Activated CD4-positive, alpha-beta T cell treated with anti-CD3 and anti-CD28 coated beads, Interleukin-2, amount 10 ng/mL, durations not matched to agents 24 days and 14 days (primary cell): ENCODE data around the gene NUTM2A. TPM values are rescaled to one million over a fixed set of nuclear protein-coding genes. Genes with fewer than 3 reads are reported as not detected.
"Not testable (repeated sequence)": the region's sequence is repeated elsewhere in the genome, so short reads cannot be mapped to it uniquely, and the experiment has no call there.

Experiments used
- DNase-seq: peaks from one replicate; pipeline ENCODE4 v3.0.0; 2022
- H3K27ac Mint-ChIP-seq: one replicate; pipeline ENCODE4 v1.8.0; 2022; ENCODE audit warnings: mild to moderate bottlenecking, mixed read lengths
- H3K27me3 Mint-ChIP-seq: one replicate; pipeline ENCODE4 v1.8.0; 2022; ENCODE audit warnings: mixed read lengths
- H3K36me3 Mint-ChIP-seq: one replicate; pipeline ENCODE4 v1.8.0; 2022; ENCODE audit warnings: low read depth, mild to moderate bottlenecking, mixed read lengths
- H3K4me1 Mint-ChIP-seq: one replicate; pipeline ENCODE4 v1.8.0; 2021; ENCODE audit warnings: mixed read lengths
- H3K4me3 Mint-ChIP-seq: one replicate; pipeline ENCODE4 v1.8.0; 2022; ENCODE audit warnings: mild to moderate bottlenecking, moderate library complexity, mixed read lengths
- H3K9me3 Mint-ChIP-seq: one replicate; pipeline ENCODE4 v1.8.0; 2021; ENCODE audit warnings: mixed read lengths
- intact Hi-C: fragments of 100-400 bp; cut with micrococcal nuclease; formaldehyde crosslinking; loops from one replicate; pipeline ENCODE4 v1.15.1; 2023
- total RNA-seq: library from RNA; stranded (reverse); gene quantifications from 2 replicates; pipeline ENCODE4 v1.2.3, GENCODE V29; 2022

The NUTM2A gene
- 0.12 TPM in 1 of 2 replicates, not detected in the other for total RNA-seq

- intact Hi-C loops, H3K4me3 Mint-ChIP-seq, DNase-seq, H3K4me1 Mint-ChIP-seq, H3K27me3 Mint-ChIP-seq, H3K36me3 Mint-ChIP-seq, H3K9me3 Mint-ChIP-seq, H3K27ac Mint-ChIP-seq: not testable (repeated sequence)
Measured at GRCh38 chr10:87225148-87225547, at the start of gene NUTM2A. Gene NUTM2A, plus strand, starts transcription at chr10:87225448. Its CDS starts 383 bp downstream, at chr10:87225831.

- H3K36me3 Mint-ChIP-seq, H3K9me3 Mint-ChIP-seq, intact Hi-C loops, H3K4me3 Mint-ChIP-seq, H3K4me1 Mint-ChIP-seq, H3K27ac Mint-ChIP-seq, DNase-seq, H3K27me3 Mint-ChIP-seq: not testable (repeated sequence)
Measured at GRCh38 chr10:87177587-87177986, 47.7 kb upstream of the NUTM2A start.

- H3K4me1 Mint-ChIP-seq, H3K4me3 Mint-ChIP-seq, DNase-seq, H3K27me3 Mint-ChIP-seq, intact Hi-C loops: not testable (repeated sequence)
- peaks cover 19% of the 10 kb centered on the region for H3K9me3 Mint-ChIP-seq
- H3K27ac Mint-ChIP-seq = peak overlapping the region; percentile 9
- peaks cover 45% of the 10 kb centered on the region for H3K36me3 Mint-ChIP-seq
Measured at GRCh38 chr10:87184421-87184820, 40.8 kb upstream of the NUTM2A start.

- H3K4me1 Mint-ChIP-seq, H3K4me3 Mint-ChIP-seq, intact Hi-C loops, H3K27ac Mint-ChIP-seq, DNase-seq, H3K27me3 Mint-ChIP-seq: not testable (repeated sequence)
- Mint-ChIP-seq H3K36me3 (peaks cover 50% of the 10 kb centered on the region), H3K9me3 (peaks cover 19% of the 10 kb centered on the region)
Measured at GRCh38 chr10:87186016-87186415, 39.2 kb upstream of the NUTM2A start.

- H3K4me1 Mint-ChIP-seq, DNase-seq, H3K27ac Mint-ChIP-seq, H3K27me3 Mint-ChIP-seq, intact Hi-C loops, H3K4me3 Mint-ChIP-seq: not testable (repeated sequence)
- H3K9me3 Mint-ChIP-seq = peaks cover 19% of the 10 kb centered on the region
- peaks cover 51% of the 10 kb centered on the region for H3K36me3 Mint-ChIP-seq
Measured at GRCh38 chr10:87187573-87187972, 37.7 kb upstream of the NUTM2A start.

- H3K4me3 Mint-ChIP-seq, intact Hi-C loops, H3K27me3 Mint-ChIP-seq, H3K9me3 Mint-ChIP-seq, H3K27ac Mint-ChIP-seq, DNase-seq, H3K4me1 Mint-ChIP-seq: not testable (repeated sequence)
- H3K36me3 Mint-ChIP-seq = peaks cover 28% of the 10 kb centered on the region
Measured at GRCh38 chr10:87191841-87192240, 33.4 kb upstream of the NUTM2A start.

GRCh38 chr10:87200924-87201323 is 24.3 kb upstream of the NUTM2A start:
- intact Hi-C loops, H3K4me3 Mint-ChIP-seq, H3K27ac Mint-ChIP-seq, H3K36me3 Mint-ChIP-seq, H3K9me3 Mint-ChIP-seq, H3K27me3 Mint-ChIP-seq: not testable (repeated sequence)
- peak; percentile 76 for DNase-seq
- H3K4me1 Mint-ChIP-seq = peaks cover 12% of the 10 kb centered on the region

GRCh38 chr10:87204801-87205200 is 20.4 kb upstream of the NUTM2A start:
- H3K27me3 Mint-ChIP-seq, H3K4me3 Mint-ChIP-seq, H3K9me3 Mint-ChIP-seq, H3K36me3 Mint-ChIP-seq, intact Hi-C loops, H3K27ac Mint-ChIP-seq: not testable (repeated sequence)
- peaks cover 12% of the 10 kb centered on the region for H3K4me1 Mint-ChIP-seq
- DNase-seq = peak; percentile 71

GRCh38 chr10:87206922-87207321 is 18.3 kb upstream of the NUTM2A start:
- H3K27ac Mint-ChIP-seq, H3K27me3 Mint-ChIP-seq, H3K36me3 Mint-ChIP-seq, H3K4me3 Mint-ChIP-seq, H3K9me3 Mint-ChIP-seq, intact Hi-C loops, DNase-seq: not testable (repeated sequence)
- H3K4me1 Mint-ChIP-seq = peaks cover 13% of the 10 kb centered on the region

GRCh38 chr10:87210309-87210708 is 14.9 kb upstream of the NUTM2A start:
- H3K27me3 Mint-ChIP-seq, H3K27ac Mint-ChIP-seq, H3K36me3 Mint-ChIP-seq, H3K9me3 Mint-ChIP-seq, intact Hi-C loops, DNase-seq, H3K4me3 Mint-ChIP-seq: not testable (repeated sequence)
- H3K4me1 Mint-ChIP-seq = peaks cover 12% of the 10 kb centered on the region

GRCh38 chr10:87211848-87212247 is 13.4 kb upstream of the NUTM2A start:
- H3K27me3 Mint-ChIP-seq, H3K36me3 Mint-ChIP-seq, H3K27ac Mint-ChIP-seq, intact Hi-C loops, H3K4me3 Mint-ChIP-seq, H3K9me3 Mint-ChIP-seq, DNase-seq: not testable (repeated sequence)
- H3K4me1 Mint-ChIP-seq = peaks cover 12% of the 10 kb centered on the region

- H3K27me3 Mint-ChIP-seq, intact Hi-C loops: not testable (repeated sequence)
- H3K4me1 Mint-ChIP-seq = peaks cover 15% of the 10 kb centered on the region
Measured at GRCh38 chr10:87213150-87213765, 12.0 kb upstream of the NUTM2A start.

GRCh38 chr10:87213806-87214205 is 11.4 kb upstream of the NUTM2A start:
- H3K36me3 Mint-ChIP-seq, H3K4me3 Mint-ChIP-seq, DNase-seq, H3K27ac Mint-ChIP-seq, H3K9me3 Mint-ChIP-seq, intact Hi-C loops, H3K27me3 Mint-ChIP-seq: not testable (repeated sequence)
- peaks cover 19% of the 10 kb centered on the region for H3K4me1 Mint-ChIP-seq

More at GRCh38 chr10:87213150-87213765, 12.0 kb upstream of the NUTM2A start:
- H3K4me3 Mint-ChIP-seq, H3K9me3 Mint-ChIP-seq, DNase-seq, H3K36me3 Mint-ChIP-seq, H3K27ac Mint-ChIP-seq: not testable (repeated sequence)

- H3K36me3 Mint-ChIP-seq, H3K27ac Mint-ChIP-seq, intact Hi-C loops, H3K27me3 Mint-ChIP-seq, H3K4me3 Mint-ChIP-seq, H3K9me3 Mint-ChIP-seq: not testable (repeated sequence)
- DNase-seq = peak; percentile 54
- peaks cover 20% of the 10 kb centered on the region for H3K4me1 Mint-ChIP-seq
Measured at GRCh38 chr10:87216120-87216519, 9.1 kb upstream of the NUTM2A start.

GRCh38 chr10:87219370-87219769 is 5.9 kb upstream of the NUTM2A start:
- H3K4me3 Mint-ChIP-seq, H3K27ac Mint-ChIP-seq, H3K36me3 Mint-ChIP-seq, intact Hi-C loops, DNase-seq, H3K9me3 Mint-ChIP-seq, H3K27me3 Mint-ChIP-seq: not testable (repeated sequence)
- H3K4me1 Mint-ChIP-seq = peaks cover 10% of the 10 kb centered on the region
